Activated CD8-positive, alpha-beta memory T cell treated with anti-CD3 and anti-CD28 coated beads, Interleukin-2, amount 50 U/mL, for 24 hours (primary cell): ENCODE data around the gene MAEA.
"Not testable (repeated sequence)": the region's sequence is repeated elsewhere in the genome, so short reads cannot be mapped to it uniquely, and the experiment has no call there.

Experiments
- DNase-seq: peaks from one replicate; pipeline ENCODE4 v3.0.0-alpha.2; 2020; ENCODE audit errors: extremely low read depth

The MAEA gene

DNA sequence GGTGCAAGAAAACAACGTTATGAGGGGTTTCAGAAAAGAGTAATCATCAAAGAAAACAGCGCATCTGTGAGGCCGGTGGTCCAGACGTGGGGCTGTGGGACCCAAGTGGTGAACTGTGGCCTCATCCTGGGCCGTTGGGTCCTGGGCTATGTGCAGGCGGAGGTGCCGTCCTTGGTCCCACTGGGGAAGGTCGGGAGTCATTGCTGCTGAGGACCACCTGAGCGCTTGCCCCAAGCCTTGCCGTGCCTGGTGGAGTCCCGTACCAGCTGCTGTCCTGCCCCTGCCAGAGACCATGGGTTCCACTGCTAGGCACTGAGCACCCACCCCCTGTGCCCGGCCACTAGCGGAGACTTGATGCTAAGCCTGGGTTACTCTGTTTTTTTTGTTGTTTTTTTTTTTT lies 31.8 kb downstream of the MAEA start:
- DNase-seq = no peak

- no peak for DNase-seq
These were observed 32.4 kb downstream of the MAEA start for GRCh38 chr4:1321946-1322650.

DNA sequence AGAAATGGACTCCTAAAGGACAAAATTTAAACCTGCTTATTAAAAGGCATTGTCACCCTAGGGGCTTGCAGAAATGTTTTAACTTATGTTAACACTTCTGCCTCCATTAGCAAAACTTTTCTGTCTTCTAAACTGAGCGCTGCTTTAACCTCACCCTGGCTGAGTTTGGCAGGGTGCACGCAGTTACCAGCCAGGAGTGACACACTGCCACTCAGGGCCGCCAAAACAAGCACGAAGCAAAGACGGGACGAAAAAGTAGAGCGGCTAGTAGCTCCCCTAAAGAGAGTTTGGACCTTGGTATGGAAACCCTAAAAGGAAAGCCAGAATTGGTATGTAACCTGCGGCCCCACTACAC lies 33.6 kb downstream of the MAEA start:
- no peak for DNase-seq

- DNase-seq = no peak
These were observed 34.1 kb downstream of the MAEA start for GRCh38 chr4:1323635-1324442.

- not testable (repeated sequence) for DNase-seq
These were observed 34.9 kb downstream of the MAEA start for GRCh38 chr4:1324443-1325175.

DNA sequence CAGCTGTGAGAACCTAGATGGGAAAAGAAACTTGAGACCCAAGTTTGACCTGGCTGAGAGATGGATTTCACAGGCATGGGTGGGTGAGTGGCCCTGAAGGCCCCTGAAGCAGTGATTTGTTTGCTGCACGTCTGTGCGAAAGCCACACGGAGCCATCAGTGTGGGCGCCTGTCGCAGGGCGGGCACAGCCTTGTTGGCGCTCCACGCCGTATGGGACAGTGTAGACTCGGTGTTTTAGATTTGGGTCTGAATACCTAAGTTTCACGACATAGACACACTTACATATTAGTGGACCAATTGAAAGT lies 35.4 kb downstream of the MAEA start:
- DNase-seq = no peak

DNA sequence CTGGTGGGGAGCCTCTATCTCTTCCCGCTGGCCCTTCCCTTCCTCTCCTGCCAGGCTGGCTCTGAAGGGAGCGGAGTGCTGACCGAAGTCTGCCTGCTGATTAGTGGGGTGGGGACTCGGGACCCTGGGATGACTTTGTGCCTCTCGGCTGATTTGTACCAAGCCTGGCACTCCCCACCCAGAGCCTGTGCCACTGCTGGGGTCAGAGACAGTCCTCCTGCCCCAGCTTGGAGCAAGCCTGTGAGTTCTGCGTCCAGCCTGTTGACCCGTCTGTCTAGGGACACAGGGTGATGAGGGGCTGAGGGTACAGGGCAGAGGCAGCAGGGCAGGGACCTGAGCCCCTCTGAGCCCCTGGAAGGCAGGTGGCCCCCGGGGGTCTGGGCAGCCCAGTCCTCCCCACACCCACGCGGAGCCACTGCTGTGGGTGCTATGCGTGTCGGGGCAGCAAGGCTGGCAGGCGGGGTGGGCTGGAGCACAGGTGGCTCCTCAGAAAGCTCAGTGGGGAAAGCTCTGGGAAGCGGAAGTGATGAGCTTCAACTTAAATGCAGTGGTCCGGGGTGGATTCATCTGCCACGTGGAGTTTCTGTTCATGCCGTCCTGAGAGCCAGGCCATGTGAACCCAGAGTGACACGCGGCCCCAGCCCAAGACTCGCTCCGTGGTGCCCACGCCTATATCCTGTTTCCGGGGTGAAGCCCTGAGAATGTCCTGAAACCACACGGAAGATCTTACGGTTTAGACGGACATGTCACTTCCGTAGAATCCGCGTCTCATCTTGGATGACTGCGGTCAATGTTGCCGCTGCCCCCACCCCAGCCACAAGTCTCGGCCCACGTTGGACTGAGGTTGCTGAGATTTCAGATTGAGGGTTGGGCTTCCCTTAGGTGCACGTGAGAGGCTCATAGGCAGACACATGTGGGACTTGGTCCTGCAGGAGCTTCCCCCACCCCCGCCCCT lies 36.3 kb downstream of the MAEA start:
- DNase-seq = no peak

DNA sequence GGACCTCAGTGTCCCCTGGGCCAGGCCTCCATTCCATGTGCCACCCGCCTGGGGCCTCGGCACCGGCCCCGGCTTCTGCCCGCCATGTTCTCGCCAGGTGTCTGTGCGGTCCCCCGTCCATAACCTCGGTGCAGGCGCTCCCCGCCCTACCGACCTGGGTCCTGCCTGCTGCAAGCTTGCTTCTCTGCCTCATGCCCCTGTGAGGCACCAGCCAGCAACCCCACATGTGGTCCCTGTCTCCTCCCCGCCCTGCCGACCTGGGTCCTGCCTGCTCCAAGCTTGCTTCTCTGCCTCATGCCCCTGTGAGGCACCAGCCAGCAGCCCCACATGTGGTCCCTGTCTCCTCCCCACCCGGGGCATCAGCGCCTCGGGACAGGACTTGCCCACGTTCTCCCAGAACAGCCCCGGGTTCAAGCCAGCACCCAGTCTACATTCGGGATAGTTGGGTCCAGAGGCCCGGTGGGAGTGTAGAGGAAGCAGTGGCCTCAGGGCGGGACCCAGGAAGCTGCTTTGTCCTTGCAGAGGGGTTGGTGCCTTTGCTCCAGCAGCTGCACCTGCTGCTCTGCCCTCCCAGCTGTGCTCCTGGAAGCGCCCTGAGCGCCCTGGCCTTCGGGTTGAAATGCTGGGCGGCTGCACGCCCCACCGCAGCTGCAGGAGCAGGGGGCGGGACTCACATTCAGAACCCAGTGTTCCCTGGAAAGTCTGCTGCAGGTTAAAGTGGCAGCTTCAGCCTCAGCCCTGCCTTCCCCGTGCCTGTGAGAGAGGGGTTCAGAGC lies 37.2 kb downstream of the MAEA start:
- no peak for DNase-seq

DNA sequence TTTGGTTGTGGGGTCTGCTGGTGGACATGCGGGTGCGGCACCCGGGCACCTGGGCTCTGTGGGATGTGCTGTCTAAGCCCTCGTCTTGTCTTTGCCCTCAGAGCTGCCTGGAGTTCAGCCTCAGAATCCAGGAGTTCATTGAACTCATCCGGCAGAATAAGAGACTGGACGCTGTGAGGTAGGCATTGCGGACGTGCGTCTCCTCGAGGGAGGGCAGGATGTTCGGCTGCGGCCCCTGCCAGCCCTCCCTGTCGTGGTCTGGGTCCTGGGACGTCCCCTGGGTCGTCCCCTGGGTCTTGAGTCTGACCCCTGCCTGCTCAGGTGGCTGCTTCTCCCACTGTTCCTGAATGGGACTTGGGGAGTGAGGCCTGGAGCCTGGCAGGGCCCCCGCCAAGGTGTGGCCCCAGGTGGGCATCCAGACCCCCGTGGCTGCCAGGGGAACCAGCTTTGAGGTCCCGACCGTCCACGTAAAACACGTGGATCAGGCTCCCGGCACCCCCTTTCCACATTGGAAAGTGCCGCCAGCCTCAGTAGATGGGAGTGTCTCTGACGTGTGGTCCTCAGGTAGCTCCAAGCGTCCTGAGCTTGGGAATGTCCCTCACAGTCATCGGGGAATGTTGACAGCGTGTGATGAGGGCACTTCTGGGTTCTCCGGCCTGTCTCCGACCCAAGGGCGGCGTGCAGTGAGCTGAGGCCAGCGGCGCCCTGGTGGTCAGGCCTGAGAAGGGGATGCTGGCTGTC lies 38.0 kb downstream of the MAEA start:
- no peak for DNase-seq

GRCh38 chr4:1328267-1329155 lies 38.8 kb downstream of the MAEA start:
- DNase-seq = no peak

DNA sequence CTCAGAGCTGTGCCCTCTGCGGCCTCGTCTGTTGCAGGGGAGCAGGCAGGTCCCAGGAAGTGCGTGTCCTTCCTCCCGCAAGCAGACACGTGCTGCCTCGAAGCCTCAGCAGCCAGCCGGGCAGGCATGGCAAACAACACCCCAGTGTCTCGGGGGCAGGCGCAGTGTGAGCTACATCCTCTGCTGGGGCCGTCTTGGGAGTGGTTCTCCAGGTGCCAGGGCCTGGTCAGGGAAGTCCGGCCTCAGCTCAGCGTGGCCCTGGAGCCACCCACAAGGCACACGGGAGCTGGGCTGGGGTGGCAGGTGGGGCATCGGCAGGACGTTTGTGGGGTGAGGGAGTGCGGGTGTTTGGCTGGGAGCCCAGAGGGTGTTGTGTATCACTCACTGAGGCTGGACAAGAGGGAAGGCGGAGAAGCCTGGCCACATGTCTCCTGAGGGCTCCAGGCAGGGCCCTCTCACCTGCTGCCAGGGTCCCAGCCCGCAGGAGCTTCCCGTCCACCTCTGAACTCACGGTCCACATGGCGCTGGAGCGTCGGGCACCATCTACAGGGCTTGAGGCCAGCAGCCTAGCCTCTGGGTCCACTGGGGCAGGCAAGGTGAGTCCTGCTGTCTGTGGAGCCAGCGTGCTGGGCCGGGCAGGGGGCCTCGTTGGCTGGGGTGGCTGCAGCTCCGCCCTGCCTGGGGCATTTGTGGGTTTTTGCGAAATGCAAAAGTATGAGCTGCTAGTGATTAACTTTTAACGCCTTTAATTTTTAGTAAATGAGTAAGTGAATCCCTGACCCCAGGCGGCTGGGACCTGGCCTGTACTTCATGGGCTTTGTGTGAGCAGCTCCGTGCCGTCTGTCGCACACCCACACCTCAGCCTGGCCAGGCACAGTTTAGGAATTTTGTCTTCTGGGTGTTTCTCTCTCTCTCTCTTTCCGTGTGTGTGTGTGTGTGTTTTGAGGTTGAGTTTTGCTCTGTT lies 40.0 kb downstream of the MAEA start:
- DNase-seq = no peak

DNA sequence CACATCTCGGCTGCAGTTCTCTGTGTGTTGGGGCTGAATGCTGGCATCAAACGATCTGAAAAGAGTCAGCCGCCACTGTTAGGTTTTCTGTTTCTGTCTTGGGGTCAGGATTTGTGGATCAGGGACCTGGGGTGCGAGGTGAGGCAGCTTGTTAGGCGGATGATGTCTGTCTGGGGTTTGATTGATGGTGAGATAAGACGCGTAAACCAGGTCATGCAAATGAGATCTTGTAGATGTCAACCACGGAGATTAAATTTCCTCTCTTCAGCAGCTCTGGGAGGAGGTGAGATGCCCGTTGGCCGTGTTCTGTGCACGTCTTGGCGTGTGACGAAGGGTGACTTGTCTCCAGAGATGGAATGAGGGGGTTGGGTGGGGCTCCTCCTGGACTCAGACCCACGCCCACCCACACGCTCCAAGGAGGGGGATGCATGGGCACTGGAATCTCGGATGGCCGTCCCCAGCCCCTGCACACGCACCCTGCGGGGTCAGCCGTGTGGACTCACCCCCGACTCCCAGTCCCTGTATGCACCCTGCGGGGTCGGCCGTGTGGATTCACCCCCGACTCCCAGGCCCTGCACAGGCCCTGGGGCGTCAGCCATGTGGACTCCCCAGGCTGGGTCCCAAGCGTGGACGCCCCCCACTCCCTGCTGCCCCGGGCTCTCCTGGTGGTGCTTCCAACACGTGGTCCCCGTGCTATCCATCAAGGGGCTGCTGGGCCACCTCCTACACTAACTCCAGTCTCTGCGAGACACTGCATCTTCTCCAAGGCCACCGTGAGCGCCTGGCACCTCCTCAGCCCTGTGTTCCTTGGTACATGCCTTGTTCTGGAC lies 41.3 kb downstream of the MAEA start:
- no peak for DNase-seq

DNA sequence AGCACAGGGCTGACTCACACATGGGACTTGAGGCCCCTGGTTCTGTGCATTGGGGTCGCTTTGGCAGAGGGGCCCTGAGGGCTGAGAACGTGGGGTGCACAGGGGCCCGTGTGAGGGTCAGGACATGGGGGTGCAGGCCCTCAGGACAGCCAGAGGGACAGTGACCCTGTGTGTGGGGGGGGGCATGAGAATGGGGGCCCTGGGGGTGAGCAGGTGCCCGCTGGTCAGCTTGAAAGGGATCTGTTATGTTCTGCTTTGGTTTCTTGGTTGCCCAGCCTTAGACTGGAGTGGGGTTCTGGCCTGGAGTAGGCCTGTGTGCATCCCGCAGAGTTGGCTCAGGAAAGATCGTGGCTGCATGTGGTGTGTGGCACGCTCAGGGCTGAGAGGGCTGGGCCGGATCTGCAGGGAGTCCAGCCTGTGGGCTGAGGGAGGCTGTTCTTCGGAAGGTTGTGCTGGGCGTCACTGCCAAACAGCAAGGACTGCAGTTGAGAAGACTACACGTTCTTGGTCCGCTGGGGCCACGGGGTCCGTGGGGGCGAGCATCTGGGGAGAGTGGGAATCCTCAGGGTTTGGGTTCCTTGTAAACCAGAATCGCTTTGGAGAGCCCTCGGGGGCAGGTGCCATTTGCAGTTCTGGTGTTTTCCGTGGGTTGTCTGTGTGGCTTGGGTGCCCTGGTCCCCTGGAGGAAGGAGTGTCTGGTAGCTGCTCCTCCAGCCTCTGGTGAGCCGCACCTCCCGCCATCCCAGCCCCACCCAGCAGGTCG lies 42.1 kb downstream of the MAEA start:
- DNase-seq = no peak

GRCh38 chr4:1332686-1333085 lies 43.0 kb downstream of the MAEA start:
- no peak for DNase-seq

- no peak for DNase-seq
These were observed 43.6 kb downstream of the MAEA start for GRCh38 chr4:1333256-1333655.

- not testable (repeated sequence) for DNase-seq
These were observed 44.3 kb downstream of the MAEA start for GRCh38 chr4:1333851-1334578.
